Left forelimb (tissue), 1 donor: ENCODE data around the gene SH3PXD2A.
"Not testable (repeated sequence)": the region's sequence is repeated elsewhere in the genome, so short reads cannot be mapped to it uniquely, and the experiment has no call there.

Experiments used
- DNase-seq: peaks from one replicate; pipeline ENCODE4 v3.0.0-alpha.2; 2018; ENCODE audit warnings: low spot score

The SH3PXD2A gene

DNA sequence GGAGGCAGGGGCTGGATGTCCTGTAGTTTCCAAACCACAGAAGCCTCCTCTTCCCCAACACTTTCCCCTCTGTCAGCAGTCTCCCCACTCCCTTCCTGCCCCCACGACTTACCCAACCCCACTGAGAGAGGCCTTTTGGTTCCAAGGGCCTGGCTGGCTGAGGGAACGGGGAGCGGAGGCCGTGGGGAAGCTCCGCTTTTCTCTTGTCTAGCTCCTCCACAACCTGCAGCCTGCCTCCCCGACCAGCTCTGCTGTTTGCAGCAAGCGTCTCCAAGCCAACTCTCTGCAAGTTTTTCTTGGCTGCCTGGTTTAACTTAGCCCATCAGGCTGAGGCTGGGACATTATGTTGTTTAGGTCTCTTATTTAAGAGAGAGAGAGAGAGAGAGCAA is 235.0 kb downstream of the SH3PXD2A start:
- no peak for DNase-seq

- DNase-seq = no peak
Observed at GRCh38 chr10:103619424-103620351, 235.7 kb downstream of the SH3PXD2A start.

DNA sequence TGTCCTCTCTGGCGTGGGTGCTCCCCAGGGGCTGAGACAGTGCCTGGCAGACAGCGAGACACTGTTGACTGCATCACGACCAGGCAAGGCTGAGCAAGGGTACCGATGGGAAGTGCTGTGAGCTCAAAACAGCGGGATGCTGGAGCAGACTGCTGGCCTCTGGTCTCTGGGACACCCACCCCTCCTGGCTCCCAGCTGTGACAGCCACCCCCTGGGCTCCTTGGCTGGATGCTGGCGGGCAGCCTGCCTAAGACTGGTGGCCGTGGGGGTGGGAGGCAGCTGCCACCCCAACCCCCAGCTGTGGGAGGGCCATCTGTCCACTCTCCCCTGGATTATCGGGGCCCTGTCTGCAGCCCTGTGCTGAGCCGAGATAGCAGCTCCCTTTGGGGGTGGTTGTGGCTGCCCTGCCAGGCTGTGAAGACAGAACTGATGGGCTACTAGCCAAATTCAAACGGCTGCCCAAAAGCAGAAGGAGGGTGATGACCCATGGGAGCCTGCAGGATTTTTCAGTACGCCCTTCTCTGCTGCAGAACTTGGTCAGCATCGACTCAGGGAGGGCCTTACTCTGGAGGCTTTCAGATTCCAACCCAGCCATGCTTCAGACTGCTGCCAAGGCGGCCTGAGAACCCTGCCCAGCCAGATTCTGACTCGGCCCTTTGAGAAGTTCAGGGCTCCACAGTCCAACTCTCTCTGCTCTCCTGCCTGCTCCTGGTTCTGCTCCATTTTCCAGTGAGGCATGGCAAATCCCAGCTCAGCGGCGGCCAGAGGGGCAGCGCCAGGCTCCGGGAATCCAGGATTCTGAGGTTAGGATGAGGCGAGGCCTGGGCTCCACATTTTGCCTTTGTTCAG is 236.6 kb downstream of the SH3PXD2A start:
- DNase-seq = no peak

DNA sequence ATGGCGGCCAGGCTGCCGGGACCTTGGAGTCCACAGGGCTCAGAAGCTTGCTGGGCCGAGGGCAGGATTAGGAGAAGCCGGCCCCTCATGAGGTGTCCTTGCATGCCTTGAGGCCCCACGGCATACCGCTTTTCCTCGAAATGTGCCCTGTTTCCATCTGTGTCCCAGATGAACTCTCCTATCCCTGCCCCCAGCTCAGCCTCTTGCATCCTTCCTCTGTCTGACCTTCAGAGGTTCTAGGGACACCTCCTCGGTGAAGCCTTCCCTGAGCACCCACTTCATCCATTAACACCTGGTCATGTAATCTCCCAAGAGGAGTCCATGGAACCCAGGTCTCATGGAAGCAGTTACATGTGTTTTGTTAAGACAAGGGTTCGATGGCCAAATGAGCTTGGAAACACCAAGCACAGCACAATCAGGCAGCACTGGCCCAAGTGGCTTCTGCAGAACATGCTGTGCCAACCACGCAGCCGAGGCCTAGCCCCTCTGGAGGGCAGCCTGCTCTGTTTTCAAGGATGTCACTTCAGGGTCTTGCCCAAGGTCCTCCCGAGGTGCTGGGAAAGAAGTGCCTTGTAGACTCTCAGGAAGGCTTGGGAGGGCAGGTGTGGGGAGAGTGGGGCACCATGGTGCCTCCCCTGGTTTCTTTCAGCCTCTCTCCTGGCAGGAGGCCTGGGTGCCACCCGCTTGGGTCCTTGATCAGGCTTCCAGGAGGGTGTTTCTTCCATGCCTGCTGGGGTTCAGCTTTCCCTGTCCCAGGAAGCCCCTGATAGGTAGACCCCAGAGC is 237.6 kb downstream of the SH3PXD2A start:
- no peak for DNase-seq

DNA sequence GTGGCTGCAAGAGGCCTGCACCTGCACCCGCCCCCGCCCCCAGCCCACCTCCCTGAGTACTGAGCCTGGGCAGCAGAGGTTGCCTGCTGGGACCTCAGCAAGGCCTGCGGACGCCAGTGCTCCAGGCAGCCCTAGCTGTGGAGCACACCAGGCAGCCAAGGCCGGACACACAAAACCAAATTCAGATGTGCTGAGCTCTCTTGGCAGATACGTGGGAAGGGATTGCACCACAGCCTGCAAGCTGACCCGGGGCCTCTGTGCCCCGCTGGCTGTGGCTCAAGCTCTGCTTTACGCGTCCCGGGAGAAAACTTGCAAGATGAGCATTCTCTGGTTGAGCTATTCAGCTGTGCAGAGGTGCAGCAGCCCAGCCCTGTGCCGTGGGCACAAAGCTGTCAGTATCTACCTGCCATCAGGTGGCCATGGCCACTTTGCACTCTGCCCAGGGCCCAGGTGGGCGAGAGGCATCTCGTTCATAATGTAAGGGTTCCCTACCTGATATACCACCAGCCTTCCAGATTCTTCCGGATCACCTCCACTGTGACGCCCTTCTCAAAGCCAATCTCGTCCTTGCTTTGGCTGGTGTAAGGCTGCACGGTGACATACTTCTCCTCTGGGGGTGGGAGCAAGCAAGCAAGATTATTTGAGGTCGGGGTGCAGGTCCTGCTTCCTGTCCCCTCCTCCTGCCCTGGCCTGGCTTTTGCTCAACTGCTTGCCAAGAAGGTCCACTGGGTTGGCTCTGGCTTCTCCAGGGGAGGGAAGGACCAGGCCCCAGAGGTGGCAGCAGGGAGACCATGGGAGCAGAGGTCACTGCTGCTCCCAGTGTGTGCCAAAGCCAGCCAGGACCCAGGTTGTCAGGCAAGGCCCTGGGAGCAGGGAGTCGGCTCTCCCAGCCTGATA is 238.4 kb downstream of the SH3PXD2A start:
- DNase-seq = no peak

DNA sequence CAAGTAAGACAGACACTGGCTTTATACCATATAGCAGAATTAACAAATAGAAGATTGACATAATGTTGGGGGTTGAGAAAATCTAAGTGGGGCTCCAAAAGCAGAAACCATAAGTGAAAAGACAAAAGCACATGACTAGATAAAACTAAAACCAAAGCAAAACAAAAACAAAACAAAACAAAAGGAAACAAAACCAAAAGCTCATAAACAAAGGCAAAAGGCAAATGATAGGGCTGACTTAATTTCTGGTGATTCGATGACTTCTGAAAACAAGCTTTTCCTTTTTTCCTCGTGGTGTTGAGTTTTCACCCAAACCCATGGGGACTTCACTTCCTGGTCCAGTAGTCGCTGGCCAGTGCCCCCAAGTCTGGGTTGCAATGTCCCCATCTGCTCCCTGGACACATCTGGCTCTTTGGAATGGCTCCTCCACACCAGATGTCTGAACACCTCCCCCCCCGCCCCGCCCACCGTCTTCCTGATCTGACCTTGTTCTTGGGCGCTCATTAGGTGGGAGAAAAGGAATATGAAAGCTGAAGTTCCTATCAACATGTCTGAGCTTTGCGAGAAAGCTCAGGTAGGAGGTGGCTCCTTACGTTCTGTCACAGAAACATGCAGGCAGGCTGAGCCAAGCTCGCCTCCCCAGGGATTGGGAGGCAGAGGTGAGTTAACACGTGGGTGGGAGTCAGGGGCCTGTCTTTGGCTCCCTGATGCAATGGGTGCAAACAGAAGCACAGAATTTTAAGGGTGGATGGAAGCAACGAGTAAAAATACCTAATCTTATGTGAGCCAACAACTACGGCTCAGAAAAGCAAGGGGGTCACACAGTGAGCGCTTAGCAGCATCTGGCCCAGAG is 240.8 kb downstream of the SH3PXD2A start:
- no peak for DNase-seq

DNA sequence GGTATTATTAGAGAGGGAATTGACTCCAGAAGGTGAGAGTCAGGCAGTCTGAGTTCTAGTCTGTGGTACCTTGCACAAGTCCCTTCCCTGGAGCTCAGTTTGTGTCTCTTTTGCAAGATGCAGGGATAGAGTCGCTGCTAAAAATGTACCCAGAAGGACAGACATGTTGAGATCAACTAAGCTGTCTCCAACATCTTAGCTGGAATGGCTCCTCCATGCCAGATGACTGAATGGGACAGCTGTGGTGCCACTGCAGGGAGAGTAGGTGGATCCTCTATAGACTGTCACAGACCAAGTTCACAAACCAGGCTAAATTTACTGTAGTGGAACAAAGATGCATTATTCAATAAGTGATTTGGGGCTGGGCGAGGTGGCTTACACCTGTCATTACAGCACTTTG is 241.8 kb downstream of the SH3PXD2A start:
- no peak for DNase-seq

- no peak for DNase-seq
Observed at GRCh38 chr10:103612462-103613365, 242.7 kb downstream of the SH3PXD2A start.

DNA sequence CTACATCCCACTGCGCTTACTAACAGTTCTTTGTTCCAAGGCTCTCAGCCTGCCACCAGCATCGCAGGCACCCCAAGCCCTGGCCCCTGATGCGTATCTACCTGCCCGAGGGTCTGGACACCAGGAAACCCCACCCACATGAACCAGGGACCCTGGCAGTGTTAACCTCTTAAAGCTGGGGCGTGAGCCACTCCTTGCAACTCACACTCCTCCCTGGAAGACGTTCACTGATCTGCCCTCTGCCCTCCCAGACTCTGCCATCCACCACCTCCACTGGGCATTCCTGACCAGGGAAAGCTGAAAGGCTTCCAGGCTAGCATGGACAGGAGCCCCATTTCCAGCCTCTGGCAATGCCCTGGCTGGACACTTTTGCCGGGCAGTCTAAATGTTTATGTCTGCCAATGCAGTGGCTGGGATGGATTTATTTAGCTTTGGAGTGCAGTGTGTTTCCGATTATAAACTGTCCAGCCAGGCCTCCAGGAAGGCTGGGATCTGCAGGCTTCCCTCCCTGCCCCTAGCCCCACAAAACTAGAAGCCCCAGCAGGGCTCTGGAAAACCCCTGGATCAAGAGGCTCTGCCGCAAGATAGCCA is 244.4 kb downstream of the SH3PXD2A start:
- DNase-seq = no peak

- DNase-seq = no peak
Observed at GRCh38 chr10:103610083-103610472, 245.3 kb downstream of the SH3PXD2A start.

GRCh38 chr10:103609231-103610082 is 245.9 kb downstream of the SH3PXD2A start:
- no peak for DNase-seq

- DNase-seq = not testable (repeated sequence)
Observed at GRCh38 chr10:103608056-103608455, 247.3 kb downstream of the SH3PXD2A start.

GRCh38 chr10:103607051-103607450 is 248.3 kb downstream of the SH3PXD2A start:
- not testable (repeated sequence) for DNase-seq

DNA sequence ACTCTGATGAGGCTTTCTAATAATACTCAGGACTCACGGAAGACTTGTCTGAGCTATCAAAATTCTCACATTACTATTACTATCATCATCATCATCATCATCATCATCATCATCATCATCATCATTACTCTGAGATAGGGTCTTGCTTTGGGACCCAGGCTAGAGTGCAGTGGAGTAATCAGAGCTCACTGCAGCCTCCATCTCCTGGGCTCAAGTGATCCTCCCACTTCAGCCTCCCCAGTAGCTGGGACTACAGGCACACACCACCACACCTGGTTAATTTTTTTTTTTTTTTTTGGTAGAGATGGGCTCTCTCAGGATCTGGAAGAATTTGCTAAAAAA is 249.3 kb downstream of the SH3PXD2A start:
- DNase-seq = not testable (repeated sequence)

DNA sequence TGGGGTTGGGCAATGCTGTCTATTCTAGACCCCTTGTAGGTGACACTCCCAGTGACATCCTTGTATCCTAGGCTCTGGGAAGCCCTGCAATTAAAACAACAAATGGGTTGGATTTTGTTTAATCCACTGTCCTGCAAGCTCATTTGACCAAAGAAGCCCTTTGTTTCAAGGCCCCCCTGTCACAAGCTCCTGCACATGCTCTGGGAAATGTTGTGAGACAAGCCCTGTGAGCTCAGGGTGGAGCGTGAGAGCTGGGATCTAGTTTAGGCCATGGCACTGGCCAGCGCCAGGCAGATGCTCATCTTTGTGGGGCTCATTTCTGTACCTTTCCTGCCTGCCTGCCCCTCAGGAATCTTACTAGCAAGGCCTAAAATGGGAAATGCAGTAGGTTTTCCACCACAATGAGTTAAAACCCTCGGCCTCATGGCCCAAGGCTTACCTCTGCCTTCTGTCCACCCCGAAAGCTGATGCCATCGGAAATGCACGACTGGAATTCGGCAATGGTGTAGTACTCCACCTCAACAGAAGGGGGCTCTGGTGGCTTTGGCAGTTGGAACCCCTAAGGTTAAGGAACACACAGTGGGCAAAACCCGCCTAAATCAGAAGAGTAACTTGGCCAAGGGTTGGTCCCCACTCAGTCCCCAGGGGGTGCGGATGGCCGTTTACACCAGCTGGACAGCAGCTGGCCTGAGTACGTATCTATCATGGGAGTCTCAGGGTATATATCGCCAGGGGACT is 249.8 kb downstream of the SH3PXD2A start:
- DNase-seq = no peak

DNA sequence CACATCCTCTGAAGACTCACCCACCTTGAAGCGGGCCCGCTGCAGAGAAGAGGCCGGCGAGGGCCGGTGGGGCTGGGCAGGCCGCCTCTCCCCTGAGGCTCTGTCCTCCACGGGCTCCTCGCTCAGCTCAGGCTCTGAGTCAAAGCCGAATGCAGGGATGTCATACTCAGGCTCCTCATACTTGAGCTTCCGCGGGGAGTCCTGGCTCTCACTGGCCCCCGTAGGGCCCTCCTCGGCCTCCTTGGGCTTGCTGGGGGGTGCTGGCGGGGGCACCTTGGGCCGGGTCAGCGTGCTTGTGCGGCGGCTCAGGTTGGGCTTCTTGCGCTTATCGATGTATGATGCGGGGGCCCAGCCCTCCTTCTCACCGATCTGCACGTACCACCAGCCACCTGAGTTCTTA is 252.0 kb downstream of the SH3PXD2A start:
- DNase-seq = no peak

DNA sequence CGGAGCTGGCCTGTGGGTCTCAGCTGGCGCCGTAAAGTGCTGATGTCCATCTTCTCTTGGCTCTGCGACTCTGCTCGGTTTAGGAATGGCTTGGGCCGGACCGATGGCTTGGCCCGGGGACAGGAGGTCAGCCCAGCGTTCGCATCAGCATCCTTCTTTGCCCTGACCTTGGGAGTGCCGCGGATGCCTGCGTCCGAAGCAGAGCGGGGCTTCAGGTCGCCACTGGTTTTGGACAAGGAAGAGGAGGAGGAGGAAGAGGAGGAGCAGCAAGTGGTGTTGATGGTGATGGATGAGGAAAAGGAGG is 252.6 kb downstream of the SH3PXD2A start:
- DNase-seq = no peak
